Esophagus squamous epithelium (tissue), 5 donors: ENCODE results near the gene SH3BP2. TPM values are rescaled to one million over a fixed set of nuclear protein-coding genes. Genes with fewer than 3 reads are reported as not detected.

Experiments used
- DNase-seq: peaks from one replicate; lab custom pipeline; 2025; lab: John Stamatoyannopoulos, UW
- H3K27ac ChIP-seq, 4 donors: fragments of 200-600 bp; sonication (generic); one replicate each; pipeline ENCODE4 v1.5.1; 2016 to 2019; ENCODE audit warnings: mild to moderate bottlenecking in 1 of 4
- H3K27me3 ChIP-seq, 4 donors: fragments of 200-600 bp; sonication (generic); 1 replicate in 3 of 4; 2 replicates in 1 of 4; pipeline versions ENCODE4 v1.5.1 to v1.6.0; 2017 to 2021; ENCODE audit warnings: antibody characterized with exemption in 1 of 4
- H3K36me3 ChIP-seq, 3 donors: fragments of 200-600 bp; sonication (generic); one replicate each; pipeline ENCODE4 v1.5.1; 2016 to 2019
- H3K4me1 ChIP-seq, 3 donors: fragments of 200-600 bp; sonication (generic); one replicate each; pipeline ENCODE4 v1.5.1; 2017 to 2019
- H3K4me3 ChIP-seq, 4 donors: fragments of 200-600 bp; sonication (generic); 1 replicate in 3 of 4; 2 replicates in 1 of 4; pipeline ENCODE4 v1.5.1; 2016 to 2019; ENCODE audit warnings: mild to moderate bottlenecking in 2 of 4, moderate library complexity in 1 of 4
- H3K9me3 ChIP-seq, 3 donors: fragments of 200-600 bp; sonication (generic); one replicate each; pipeline ENCODE4 v1.5.1; 2016 to 2019
- CTCF ChIP-seq, 6 experiments: fragments of 450-650 bp in 4 of 6; fragments of 200-600 bp in 2 of 6; sonication (generic) in 2 of 6; IDR thresholded peaks; one replicate each; pipeline ENCODE4 v1.5.1; 2016 to 2019; ENCODE audit warnings: antibody characterized with exemption in 6 of 6, mild to moderate bottlenecking in 4 of 6, moderate library complexity in 4 of 6
- POLR2A ChIP-seq, 4 donors: fragments of 450-650 bp; IDR thresholded peaks; one replicate each; pipeline ENCODE4 v1.6.1; 2017; ENCODE audit warnings: antibody characterized with exemption in 4 of 4, mild to moderate bottlenecking in 4 of 4, moderate library complexity in 3 of 4
- WGBS, 2 donors: methylation state at CpG; one replicate each; pipeline ENCODE4 v1.1.5; 2018; 5-methylcytosine and 5-hydroxymethylcytosine counted together
- intact Hi-C: fragments of 100-400 bp; cut with DNase I; formaldehyde crosslinking; loops from one replicate; pipeline ENCODE4 v1.15.0; 2022
- total RNA-seq, 4 donors: library from RNA; depleted of rRNA; stranded (reverse); fragments of >200 nt; gene quantifications; one replicate each; pipeline ENCODE4 v1.1.0, GENCODE V29; 2016
- donor health status: DM: yes; HTN: yes; CAD: no.

The SH3BP2 gene
- total RNA-seq, 4 donors from 2014 or later, result 13.5 to 36.8 (median 34.0) TPM

- WGBS, 2 donors, result 0 to 1% methylated on average over 15 to 28 of the region's 74 CpGs
- Histone ChIP-seq H3K27ac (peak overlapping the region; percentile 94 to 95 (median 94)), H3K27me3 (no peaks in the 10 kb centered on the region), H3K36me3 (no peaks in the 10 kb centered on the region), H3K4me1 (peaks cover 10 to 56% (median 13%) of the 10 kb centered on the region in 3 donors), H3K4me3 (peak overlapping the region; percentile 64 to 85 (median 76)), H3K9me3 (no peaks in the 10 kb centered on the region)
- intact Hi-C loops, result no loop called here
- TF ChIP-seq CTCF (IDR thresholded peaks at IDR 0.05) (no peak), POLR2A (IDR thresholded peaks at IDR 0.05) (no peak)
- no peak for DNase-seq
Observed at GRCh38 chr4:2843941-2844584, 51.2 kb downstream of the SH3BP2 start.

GRCh38 chr4:2846172-2846571 lies 53.3 kb downstream of the SH3BP2 start:
- no peaks in the 10 kb centered on the region for H3K27me3 ChIP-seq
- H3K4me3 ChIP-seq, result no peak overlapping the region
- intact Hi-C loops, result no loop called here
- H3K36me3 ChIP-seq, result no peaks in the 10 kb centered on the region
- H3K27ac ChIP-seq, result no peak overlapping the region
- peaks cover 10 to 76% (median 16%) of the 10 kb centered on the region in 3 donors for H3K4me1 ChIP-seq
- DNase-seq, result no peak
- no peak for TF ChIP-seq CTCF (IDR thresholded peaks at IDR 0.05)
- no peak for TF ChIP-seq POLR2A (IDR thresholded peaks at IDR 0.05)
- H3K9me3 ChIP-seq, result no peaks in the 10 kb centered on the region
- WGBS, 2 donors, result 70 to 79% methylated on average over 2 of the region's 2 CpGs

GRCh38 chr4:2847302-2847871 lies 54.5 kb downstream of the SH3BP2 start:
- peak overlapping the region in 1 of 4 donors; percentile 9 for H3K27ac ChIP-seq
- no peak for DNase-seq
- TF ChIP-seq POLR2A (IDR thresholded peaks at IDR 0.05) (no peak), CTCF (IDR thresholded peaks at IDR 0.05) (no peak)
- no peaks in the 10 kb centered on the region for H3K36me3 ChIP-seq
- no peak overlapping the region for H3K4me3 ChIP-seq
- peaks cover 15 to 88% (median 21%) of the 10 kb centered on the region in 3 donors for H3K4me1 ChIP-seq
- intact Hi-C loops, result no loop called here
- H3K27me3 ChIP-seq, result no peaks in the 10 kb centered on the region
- WGBS, 2 donors, result 81 to 86% methylated on average over 11 of the region's 11 CpGs
- no peaks in the 10 kb centered on the region for H3K9me3 ChIP-seq

GRCh38 chr4:2848449-2848848 lies 55.6 kb downstream of the SH3BP2 start:
- Histone ChIP-seq H3K36me3 (peaks cover 0 to 3% (median 0%) of the 10 kb centered on the region in 3 donors), H3K4me3 (no peak overlapping the region), H3K9me3 (no peaks in the 10 kb centered on the region), H3K27me3 (no peaks in the 10 kb centered on the region), H3K27ac (no peak overlapping the region), H3K4me1 (peaks cover 24 to 90% (median 32%) of the 10 kb centered on the region in 3 donors)
- TF ChIP-seq CTCF (IDR thresholded peaks at IDR 0.05), result no peak
- TF ChIP-seq POLR2A (IDR thresholded peaks at IDR 0.05), result no peak
- 89 to 97% methylated on average over 2 of the region's 2 CpGs for WGBS, 2 donors
- no peak for DNase-seq
- intact Hi-C loops, result no loop called here
